ENCODE data around the gene ASMTL. TPM values are rescaled to one million over a fixed set of nuclear protein-coding genes. Genes with fewer than 3 reads are reported as not detected.

Gene ASMTL
- total and polyA plus RNA-seq, 2 experiments from 2014 or later: 36.5 to 43.8 TPM

DNA sequence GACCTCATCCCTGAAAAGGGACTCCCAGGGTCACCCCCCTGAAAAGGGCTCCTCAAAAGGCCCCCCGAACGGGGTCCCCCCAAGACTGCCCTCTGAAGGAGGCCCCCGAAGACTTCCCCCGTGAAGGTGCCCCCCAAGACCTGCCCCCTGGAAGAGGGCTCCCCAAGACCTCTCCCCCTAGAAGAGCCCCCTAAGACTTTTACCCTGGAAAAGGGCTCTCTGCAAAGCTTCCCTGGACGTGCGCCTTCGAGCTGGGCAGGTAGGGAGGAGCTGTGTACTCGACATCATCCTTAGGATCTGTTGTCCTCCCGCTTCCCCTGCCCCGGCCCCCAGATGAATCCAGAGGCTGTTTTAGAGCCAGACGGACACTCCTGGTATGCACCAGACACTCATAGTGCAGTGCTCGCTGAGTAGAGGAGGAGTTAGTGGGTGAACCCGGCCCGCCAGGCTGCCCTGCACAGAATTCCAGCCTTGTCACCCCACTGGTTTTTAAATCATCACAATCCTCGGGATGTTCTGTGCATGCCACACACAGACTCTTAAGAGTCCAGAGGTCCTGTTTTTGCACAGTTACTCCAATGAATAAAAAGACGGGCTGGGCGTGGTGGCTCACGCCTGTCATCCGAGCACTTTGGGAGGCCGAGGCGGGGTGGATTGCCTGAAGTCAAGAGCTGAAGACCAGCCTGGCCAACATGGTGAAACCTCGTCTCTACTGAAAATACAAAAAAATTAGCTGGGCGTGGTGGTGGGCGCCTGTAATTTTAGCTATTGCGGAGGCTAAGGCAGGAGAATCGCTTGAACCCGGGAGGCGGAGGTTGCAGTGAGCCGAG lies 55.1 kb downstream of the ASMTL start:
- no peaks in the 10 kb centered on the region for H3K4me1 ChIP-seq (ENCODE audit: low read depth)
- no peak for TF ChIP-seq CTCF (IDR thresholded peaks at IDR 0.05; ENCODE audit: low read depth, low read length)

GRCh38 chrX:1397001-1397400 lies 55.7 kb downstream of the ASMTL start:
- Histone ChIP-seq H3K27me3 (no peaks in the 10 kb centered on the region), H3K9me3 (ENCODE audit: low read depth) (no peaks in the 10 kb centered on the region), H3K4me1 (ENCODE audit: low read depth) (no peaks in the 10 kb centered on the region), H3K27ac (no peak overlapping the region), H3K4me3 (no peak overlapping the region), H3K36me3 (no peaks in the 10 kb centered on the region)
- no peak for DNase-seq (ENCODE audit: low read depth in 1 of 2, low spot score in 1 of 2)
- TF ChIP-seq CTCF (IDR thresholded peaks at IDR 0.05; ENCODE audit: low read depth, low read length): no peak

More for the DNA sequence above, 55.1 kb downstream of the ASMTL start:
- no peak for DNase-seq (ENCODE audit: low read depth in 1 of 2, low spot score in 1 of 2)
- no peaks in the 10 kb centered on the region for H3K27me3 ChIP-seq
- H3K9me3 ChIP-seq (ENCODE audit: low read depth): no peaks in the 10 kb centered on the region
- no peak overlapping the region for H3K4me3 ChIP-seq
- no peak overlapping the region for H3K27ac ChIP-seq
- no peaks in the 10 kb centered on the region for H3K36me3 ChIP-seq

DNA sequence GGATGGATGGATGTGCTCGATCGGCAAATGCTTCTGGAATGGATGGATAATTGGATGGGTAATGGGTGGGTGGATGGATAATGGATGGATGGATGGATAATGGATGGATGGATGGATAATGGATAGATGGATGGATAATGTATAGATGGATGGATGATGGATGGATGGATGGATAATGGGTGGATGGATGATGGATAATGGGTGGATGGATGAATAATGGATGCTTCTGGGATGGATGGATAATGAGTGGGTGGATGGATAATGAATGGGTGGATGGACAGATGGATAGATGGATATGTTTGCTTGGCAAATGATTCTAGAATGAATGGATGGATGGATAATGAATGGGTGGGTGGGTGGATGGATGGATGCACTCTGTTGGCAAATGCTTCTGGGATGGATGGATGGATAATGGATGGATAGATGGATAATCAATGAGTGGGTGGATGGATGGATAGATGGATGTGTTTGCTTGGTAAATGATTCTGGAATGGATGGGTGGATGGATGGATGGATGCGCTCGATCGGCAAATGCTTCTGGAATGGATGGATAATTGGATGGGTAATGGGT lies 57.0 kb downstream of the ASMTL start:
- peaks cover 4% of the 10 kb centered on the region for H3K4me1 ChIP-seq (ENCODE audit: low read depth)
- H3K36me3 ChIP-seq: no peaks in the 10 kb centered on the region
- H3K4me3 ChIP-seq: no peak overlapping the region
- no peak for TF ChIP-seq CTCF (IDR thresholded peaks at IDR 0.05; ENCODE audit: low read depth, low read length)
- H3K9me3 ChIP-seq (ENCODE audit: low read depth): no peaks in the 10 kb centered on the region
- no peaks in the 10 kb centered on the region for H3K27me3 ChIP-seq
- no peak for DNase-seq (ENCODE audit: low read depth in 1 of 2, low spot score in 1 of 2)
- no peak overlapping the region for H3K27ac ChIP-seq

- Histone ChIP-seq H3K9me3 (ENCODE audit: low read depth) (no peaks in the 10 kb centered on the region), H3K27me3 (no peaks in the 10 kb centered on the region), H3K36me3 (peaks cover 4% of the 10 kb centered on the region), H3K27ac (peak overlapping the region; percentile 22), H3K4me1 (ENCODE audit: low read depth) (peaks cover 12% of the 10 kb centered on the region), H3K4me3 (no peak overlapping the region)
- no peak for DNase-seq (ENCODE audit: low read depth in 1 of 2, low spot score in 1 of 2)
- no peak for TF ChIP-seq CTCF (IDR thresholded peaks at IDR 0.05; ENCODE audit: low read depth, low read length)
Measured at GRCh38 chrX:1394731-1395501, 57.8 kb downstream of the ASMTL start.

DNA sequence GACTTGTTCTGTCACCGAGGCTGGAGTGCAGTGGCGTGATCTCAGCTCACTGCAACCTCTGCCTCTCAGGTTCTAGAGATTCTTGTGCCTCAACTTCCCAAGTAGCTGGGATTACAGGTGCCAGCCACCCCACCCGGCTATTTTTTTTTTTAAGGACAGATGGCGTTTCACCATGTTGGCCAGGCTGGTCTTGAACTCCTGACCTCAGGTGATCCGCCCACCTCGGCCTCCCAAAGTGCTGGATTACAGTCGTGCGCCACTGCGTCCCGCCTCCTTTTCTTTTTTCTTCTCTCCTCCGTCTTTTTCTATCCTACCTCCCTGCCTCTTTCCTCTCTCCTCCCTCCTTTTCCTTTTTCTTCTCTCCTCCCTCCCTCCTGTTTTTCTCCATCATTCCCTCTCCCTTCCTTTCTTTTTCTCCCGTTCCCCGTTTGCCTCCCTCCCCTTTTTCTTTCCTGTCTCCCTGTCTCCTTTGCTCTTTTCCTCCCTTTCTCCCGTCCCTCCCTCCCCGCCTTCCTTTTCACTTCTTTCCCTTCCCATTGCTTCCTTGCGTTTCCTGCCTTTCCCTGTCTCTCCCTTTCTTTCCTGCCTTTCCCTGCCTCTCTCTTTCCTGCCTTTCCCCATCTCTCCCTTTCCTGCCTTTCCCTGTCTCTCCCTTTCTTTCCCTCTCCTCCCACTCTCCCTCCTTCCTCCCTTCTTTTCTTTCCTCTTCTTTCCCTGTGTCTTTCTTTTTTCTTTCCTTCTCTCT lies 58.7 kb downstream of the ASMTL start:
- no peak overlapping the region for H3K27ac ChIP-seq
- DNase-seq (ENCODE audit: low read depth in 1 of 2, low spot score in 1 of 2): no peak

More for the DNA sequence above, 58.7 kb downstream of the ASMTL start:
- Histone ChIP-seq H3K4me3 (no peak overlapping the region), H3K27me3 (no peaks in the 10 kb centered on the region), H3K36me3 (peaks cover 13% of the 10 kb centered on the region), H3K4me1 (ENCODE audit: low read depth) (peaks cover 14% of the 10 kb centered on the region), H3K9me3 (ENCODE audit: low read depth) (no peaks in the 10 kb centered on the region)
- TF ChIP-seq CTCF (IDR thresholded peaks at IDR 0.05; ENCODE audit: low read depth, low read length): no peak

Data from cardiac muscle cell (in vitro differentiated cells and primary cell).